ENCODE data around the gene EXOC3L4.

- peak; percentile 69 for TF ChIP-seq CTCF (IDR thresholded peaks at IDR 0.05; ENCODE audit: low read depth, low read length, poor library complexity, severe bottlenecking)
- no peak for TF ChIP-seq EZH2phosphoT487 (IDR thresholded peaks at IDR 0.05; ENCODE audit: borderline replicate concordance, low read length)
Observed at GRCh38 chr14:103078420-103078749, 16.1 kb upstream of the EXOC3L4 start.
